WTC11 (cell line): ENCODE data around the gene ZNF423.

Experiments used
- ATF1 ChIP-seq: sonication (generic); formaldehyde crosslinking; IDR thresholded peaks from 2 replicates; pipeline ENCODE4 v1.8.1; 2023; ENCODE audit warnings: mild to moderate bottlenecking, moderate library complexity, missing genetic modification reagents
- FOXK1 ChIP-seq: sonication (generic); formaldehyde crosslinking; IDR thresholded peaks from 2 replicates; pipeline ENCODE4 v1.8.0; 2022; ENCODE audit warnings: mild to moderate bottlenecking, moderate library complexity, missing genetic modification reagents
- JAZF1 ChIP-seq: fragments of 250-450 bp; sonication (Bioruptor Pico); IDR thresholded peaks from 2 replicates; pipeline ENCODE4 v1.9.0; 2021; ENCODE audit warnings: moderate library complexity, mild to moderate bottlenecking, inconsistent platforms
- NFE2L1 ChIP-seq: sonication (generic); formaldehyde crosslinking; IDR thresholded peaks from 2 replicates; pipeline ENCODE4 v1.8.1; 2023; ENCODE audit warnings: missing genetic modification reagents
- NR2C2 ChIP-seq: sonication (generic); formaldehyde crosslinking; IDR thresholded peaks from 2 replicates; pipeline ENCODE4 v1.8.0; 2022; ENCODE audit warnings: mild to moderate bottlenecking, missing genetic modification reagents
- SP1 ChIP-seq: sonication (generic); formaldehyde crosslinking; conservative IDR thresholded peaks from 2 replicates; pipeline ENCODE4 v1.8.1; 2022; ENCODE audit warnings: missing genetic modification reagents
- ZBTB21 ChIP-seq: sonication (generic); formaldehyde crosslinking; IDR thresholded peaks from 2 replicates; pipeline ENCODE4 v1.8.1; 2023; ENCODE audit warnings: mild to moderate bottlenecking, missing genetic modification reagents, borderline replicate concordance
- TF ChIP-seq, protein P1 (sequence below): sonication (generic); formaldehyde crosslinking; IDR thresholded peaks from 2 replicates; pipeline ENCODE4 v1.8.1; 2023; ENCODE audit warnings: mild to moderate bottlenecking, missing genetic modification reagents, moderate library complexity
- TF ChIP-seq, protein P2 (sequence below): fragments of 200-600 bp; IDR thresholded peaks from 2 replicates; pipeline ENCODE4 v1.8.0; 2022; ENCODE audit warnings: antibody characterized with exemption
- TF ChIP-seq, protein P3 (sequence below): sonication (generic); formaldehyde crosslinking; IDR thresholded peaks from 2 replicates; pipeline ENCODE4 v1.8.0; 2022; ENCODE audit warnings: mild to moderate bottlenecking, missing genetic modification reagents
- TF ChIP-seq, protein P4 (sequence below): fragments of 250-450 bp; sonication (Bioruptor Pico); IDR thresholded peaks from 2 replicates; pipeline ENCODE4 v1.9.0; 2021; ENCODE audit warnings: mild to moderate bottlenecking
- TF ChIP-seq, protein P5 (sequence below): fragments of 250-450 bp; sonication (Bioruptor Pico); IDR thresholded peaks from 2 replicates; pipeline ENCODE4 v2.1.2; 2022; ENCODE audit warnings: mild to moderate bottlenecking, moderate library complexity

DNA sequence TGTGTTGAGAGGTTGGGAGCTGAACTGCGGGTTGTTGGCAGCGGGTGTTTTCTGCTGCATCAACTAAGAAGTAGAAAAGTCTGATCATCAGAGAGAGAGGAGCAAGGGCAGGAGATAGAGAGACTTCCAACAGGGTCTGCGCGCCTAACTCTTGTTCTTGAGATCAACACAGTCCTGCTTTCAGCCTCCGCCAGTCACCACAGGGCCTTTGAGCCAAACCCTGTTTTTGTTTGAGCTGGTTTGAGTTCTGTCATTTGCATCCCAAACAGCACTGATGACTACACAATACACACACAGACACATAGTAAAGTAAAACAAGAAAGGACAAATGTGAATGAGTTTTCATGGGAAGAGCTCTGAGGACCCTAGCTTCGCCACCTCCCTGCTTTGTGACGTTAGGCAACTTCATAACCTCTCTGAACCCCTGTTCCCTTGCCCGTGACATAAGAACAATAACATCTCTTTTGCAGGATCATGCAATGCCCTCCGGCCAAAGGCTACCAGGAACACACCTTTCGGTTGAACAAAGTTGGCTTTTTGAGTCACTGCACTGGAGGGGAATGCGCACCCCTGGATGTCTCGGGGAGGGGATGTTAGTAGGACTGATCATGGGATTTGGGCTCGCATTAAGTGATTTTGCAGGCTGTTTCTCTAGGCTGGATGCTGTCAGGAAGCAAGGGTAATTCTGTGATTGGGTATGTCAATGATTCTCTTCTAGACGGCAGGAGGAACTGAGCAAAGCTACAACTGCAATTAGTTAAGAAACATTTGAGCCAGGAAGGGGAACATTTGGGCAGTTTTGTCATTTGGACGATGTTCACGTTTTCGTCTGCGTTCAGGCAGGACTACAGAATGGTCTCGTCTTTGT lies 390.0 kb downstream of the ZNF423 start:
- TF ChIP-seq, protein P1, sequence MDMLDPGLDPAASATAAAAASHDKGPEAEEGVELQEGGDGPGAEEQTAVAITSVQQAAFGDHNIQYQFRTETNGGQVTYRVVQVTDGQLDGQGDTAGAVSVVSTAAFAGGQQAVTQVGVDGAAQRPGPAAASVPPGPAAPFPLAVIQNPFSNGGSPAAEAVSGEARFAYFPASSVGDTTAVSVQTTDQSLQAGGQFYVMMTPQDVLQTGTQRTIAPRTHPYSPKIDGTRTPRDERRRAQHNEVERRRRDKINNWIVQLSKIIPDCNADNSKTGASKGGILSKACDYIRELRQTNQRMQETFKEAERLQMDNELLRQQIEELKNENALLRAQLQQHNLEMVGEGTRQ (CRISPR knock-in tag): no peak
- TF ChIP-seq, protein P2, sequence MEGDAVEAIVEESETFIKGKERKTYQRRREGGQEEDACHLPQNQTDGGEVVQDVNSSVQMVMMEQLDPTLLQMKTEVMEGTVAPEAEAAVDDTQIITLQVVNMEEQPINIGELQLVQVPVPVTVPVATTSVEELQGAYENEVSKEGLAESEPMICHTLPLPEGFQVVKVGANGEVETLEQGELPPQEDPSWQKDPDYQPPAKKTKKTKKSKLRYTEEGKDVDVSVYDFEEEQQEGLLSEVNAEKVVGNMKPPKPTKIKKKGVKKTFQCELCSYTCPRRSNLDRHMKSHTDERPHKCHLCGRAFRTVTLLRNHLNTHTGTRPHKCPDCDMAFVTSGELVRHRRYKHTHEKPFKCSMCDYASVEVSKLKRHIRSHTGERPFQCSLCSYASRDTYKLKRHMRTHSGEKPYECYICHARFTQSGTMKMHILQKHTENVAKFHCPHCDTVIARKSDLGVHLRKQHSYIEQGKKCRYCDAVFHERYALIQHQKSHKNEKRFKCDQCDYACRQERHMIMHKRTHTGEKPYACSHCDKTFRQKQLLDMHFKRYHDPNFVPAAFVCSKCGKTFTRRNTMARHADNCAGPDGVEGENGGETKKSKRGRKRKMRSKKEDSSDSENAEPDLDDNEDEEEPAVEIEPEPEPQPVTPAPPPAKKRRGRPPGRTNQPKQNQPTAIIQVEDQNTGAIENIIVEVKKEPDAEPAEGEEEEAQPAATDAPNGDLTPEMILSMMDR: no peak
- TF ChIP-seq NFE2L1 (CRISPR knock-in tag): no peak
- TF ChIP-seq, protein P3, sequence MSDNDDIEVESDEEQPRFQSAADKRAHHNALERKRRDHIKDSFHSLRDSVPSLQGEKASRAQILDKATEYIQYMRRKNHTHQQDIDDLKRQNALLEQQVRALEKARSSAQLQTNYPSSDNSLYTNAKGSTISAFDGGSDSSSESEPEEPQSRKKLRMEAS (CRISPR knock-in tag): no peak
- TF ChIP-seq, protein P4, sequence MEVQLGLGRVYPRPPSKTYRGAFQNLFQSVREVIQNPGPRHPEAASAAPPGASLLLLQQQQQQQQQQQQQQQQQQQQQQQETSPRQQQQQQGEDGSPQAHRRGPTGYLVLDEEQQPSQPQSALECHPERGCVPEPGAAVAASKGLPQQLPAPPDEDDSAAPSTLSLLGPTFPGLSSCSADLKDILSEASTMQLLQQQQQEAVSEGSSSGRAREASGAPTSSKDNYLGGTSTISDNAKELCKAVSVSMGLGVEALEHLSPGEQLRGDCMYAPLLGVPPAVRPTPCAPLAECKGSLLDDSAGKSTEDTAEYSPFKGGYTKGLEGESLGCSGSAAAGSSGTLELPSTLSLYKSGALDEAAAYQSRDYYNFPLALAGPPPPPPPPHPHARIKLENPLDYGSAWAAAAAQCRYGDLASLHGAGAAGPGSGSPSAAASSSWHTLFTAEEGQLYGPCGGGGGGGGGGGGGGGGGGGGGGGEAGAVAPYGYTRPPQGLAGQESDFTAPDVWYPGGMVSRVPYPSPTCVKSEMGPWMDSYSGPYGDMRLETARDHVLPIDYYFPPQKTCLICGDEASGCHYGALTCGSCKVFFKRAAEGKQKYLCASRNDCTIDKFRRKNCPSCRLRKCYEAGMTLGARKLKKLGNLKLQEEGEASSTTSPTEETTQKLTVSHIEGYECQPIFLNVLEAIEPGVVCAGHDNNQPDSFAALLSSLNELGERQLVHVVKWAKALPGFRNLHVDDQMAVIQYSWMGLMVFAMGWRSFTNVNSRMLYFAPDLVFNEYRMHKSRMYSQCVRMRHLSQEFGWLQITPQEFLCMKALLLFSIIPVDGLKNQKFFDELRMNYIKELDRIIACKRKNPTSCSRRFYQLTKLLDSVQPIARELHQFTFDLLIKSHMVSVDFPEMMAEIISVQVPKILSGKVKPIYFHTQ (CRISPR knock-in tag): no peak
- TF ChIP-seq FOXK1 (CRISPR knock-in tag): no peak
- TF ChIP-seq NR2C2 (CRISPR knock-in tag): no peak
- TF ChIP-seq SP1 (CRISPR knock-in tag): no peak
- TF ChIP-seq ATF1 (CRISPR knock-in tag): no peak
- TF ChIP-seq, protein P5, sequence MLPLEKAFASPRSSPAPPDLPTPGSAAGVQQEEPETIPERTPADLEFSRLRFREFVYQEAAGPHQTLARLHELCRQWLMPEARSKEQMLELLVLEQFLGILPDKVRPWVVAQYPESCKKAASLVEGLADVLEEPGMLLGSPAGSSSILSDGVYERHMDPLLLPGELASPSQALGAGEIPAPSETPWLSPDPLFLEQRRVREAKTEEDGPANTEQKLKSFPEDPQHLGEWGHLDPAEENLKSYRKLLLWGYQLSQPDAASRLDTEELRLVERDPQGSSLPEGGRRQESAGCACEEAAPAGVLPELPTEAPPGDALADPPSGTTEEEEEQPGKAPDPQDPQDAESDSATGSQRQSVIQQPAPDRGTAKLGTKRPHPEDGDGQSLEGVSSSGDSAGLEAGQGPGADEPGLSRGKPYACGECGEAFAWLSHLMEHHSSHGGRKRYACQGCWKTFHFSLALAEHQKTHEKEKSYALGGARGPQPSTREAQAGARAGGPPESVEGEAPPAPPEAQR: no peak
- no peak for TF ChIP-seq ZBTB21
- no peak for TF ChIP-seq JAZF1 (CRISPR knock-in tag)
